HepG2 (cell line): ENCODE results near the gene ME3. TPM values are rescaled to one million over a fixed set of nuclear protein-coding genes. Genes with fewer than 3 reads are reported as not detected.

ENCODE experiments used
- ATAC-seq: fragments of 200-7000 bp; cut with Tn5 transposase; 3 replicates; pipeline ENCODE4 v1.9.1; 2020; ENCODE audit warnings: mild to moderate bottlenecking, moderate library complexity
- BruUV-seq: library from RNA; stranded (reverse); fragments of 400-500 nt; replicated peaks from 2 replicates; lab custom pipeline; 2021; lab: Mats Ljungman, UMichigan
- CTCF ChIA-PET: fragments of 300-600 bp; formaldehyde crosslinking; extraction: SDS; loops from one replicate; lab custom pipeline; 2021; ENCODE audit warnings: low total read pairs, inconsistent platforms, low intra/inter-chr PET ratio; lab: Yijun Ruan, JAX
- POLR2A ChIA-PET: fragments of 350-600 bp; sonication (Branson Sonifier 250); formaldehyde crosslinking; loops from one replicate; lab custom pipeline; 2020; ENCODE audit warnings: antibody characterized with exemption, inconsistent platforms; lab: Yijun Ruan, JAX
- DNase-seq: peaks from one replicate; pipeline ENCODE4 v3.0.0-alpha.2; 2015; ENCODE audit warnings: low spot score
- FAIRE-seq: peaks from 3 replicates; lab custom pipeline; 2011; peaks lifted over from hg19 to GRCh38; lab: Jason Lieb, UNC
- H2AFZ ChIP-seq: one replicate; pipeline ENCODE4 v1.6.1; 2011; ENCODE audit warnings: low read length, inconsistent platforms
- H3K27ac ChIP-seq: fragments of 300-600 bp; 3 replicates; pipeline ENCODE4 v1.8.0; 2011; ENCODE audit warnings: mixed run types, mild to moderate bottlenecking, mixed read lengths, low read length, inconsistent platforms; ENCODE audit not compliant: insufficient read depth; ENCODE audit errors: extremely low read length
- H3K27me3 ChIP-seq, 2 experiments: fragments of 200-600 bp in 1 of 2; 2 replicates in 1 of 2; 3 replicates in 1 of 2; pipeline versions ENCODE4 v1.6.0 to v1.8.0; 2011; ENCODE audit warnings: low read length in 2 of 2, mild to moderate bottlenecking in 2 of 2, moderate library complexity in 2 of 2, inconsistent platforms in 1 of 2; ENCODE audit not compliant: insufficient read depth in 2 of 2, control insufficient read depth in 1 of 2
- H3K36me3 ChIP-seq, 2 experiments: fragments of 200-600 bp in 1 of 2; replicated peaks in 1 of 2; 2 replicates in 1 of 2; 3 replicates in 1 of 2; pipeline versions ENCODE4 v1.5.1 to v1.8.0; 2011; ENCODE audit warnings: low read length in 2 of 2, inconsistent platforms in 1 of 2; ENCODE audit not compliant: insufficient read depth in 2 of 2, control insufficient read depth in 1 of 2
- H3K4me1 ChIP-seq: 2 replicates; pipeline ENCODE4 v1.5.1; 2012; ENCODE audit warnings: low read length, inconsistent platforms; ENCODE audit not compliant: insufficient read depth
- H3K4me2 ChIP-seq: 2 replicates; pipeline ENCODE4 v1.6.0; 2011; ENCODE audit warnings: low read depth, low read length, inconsistent platforms
- H3K4me3 ChIP-seq, 3 experiments: fragments of 200-600 bp in 1 of 3; sonication (generic), shearing (Covaris generic) in 1 of 3; replicated peaks in 1 of 3; 2 replicates each; pipeline ENCODE4 v1.5.1; 2011 to 2016; ENCODE audit warnings: low read length in 3 of 3, inconsistent platforms in 2 of 3, low read depth in 2 of 3, mild to moderate bottlenecking in 2 of 3, control low read depth in 1 of 3, mixed read lengths in 1 of 3; ENCODE audit not compliant: insufficient read depth in 1 of 3
- H3K79me2 ChIP-seq: one replicate; pipeline ENCODE4 v1.6.1; 2011; ENCODE audit warnings: low read length, inconsistent platforms; ENCODE audit not compliant: insufficient read depth
- H3K9ac ChIP-seq: 2 replicates; pipeline ENCODE4 v1.6.0; 2011; ENCODE audit warnings: mild to moderate bottlenecking, low read depth, low read length, inconsistent platforms; ENCODE audit not compliant: insufficient read depth
- H3K9me3 ChIP-seq: 2 replicates; pipeline ENCODE4 v1.5.1; 2012; ENCODE audit warnings: mild to moderate bottlenecking, low read length
- H4K20me1 ChIP-seq: 2 replicates; pipeline ENCODE4 v1.6.0; 2011; ENCODE audit warnings: inconsistent platforms, mild to moderate bottlenecking, low read length, moderate library complexity; ENCODE audit not compliant: insufficient read depth
- AHR ChIP-seq: IDR thresholded peaks from 2 replicates; pipeline ENCODE4 v1.6.1; 2018; ENCODE audit warnings: missing genetic modification reagents, missing compliant biosample characterization
- HES4 ChIP-seq: sonication (generic); formaldehyde crosslinking; IDR thresholded peaks from 2 replicates; pipeline ENCODE4 v1.9.0; 2021; ENCODE audit warnings: mild to moderate bottlenecking, missing genetic modification reagents, borderline replicate concordance
- KDM6A ChIP-seq: IDR thresholded peaks from 2 replicates; pipeline ENCODE4 v1.6.1; 2016; ENCODE audit warnings: low read depth
- KLF16 ChIP-seq, 2 experiments: sonication (generic) in 1 of 2; formaldehyde crosslinking in 1 of 2; IDR thresholded peaks; 2 replicates each; pipeline versions ENCODE4 v1.6.1 to v1.8.0; 2016 to 2023; ENCODE audit warnings: missing genetic modification reagents in 2 of 2, missing compliant biosample characterization in 1 of 2
- MAF1 ChIP-seq: sonication (generic); formaldehyde crosslinking; IDR thresholded peaks from 2 replicates; pipeline ENCODE4 v1.5.0; 2020; ENCODE audit warnings: missing genetic modification reagents, borderline replicate concordance
- POLR2AphosphoS5 ChIP-seq: IDR thresholded peaks from 2 replicates; pipeline ENCODE4 v1.6.1; 2012; ENCODE audit warnings: low read depth, low read length
- TCF12 ChIP-seq, 2 experiments: fragments of 450-650 bp in 1 of 2; sonication (generic) in 1 of 2; formaldehyde crosslinking in 1 of 2; IDR thresholded peaks; 2 replicates each; pipeline versions ENCODE4 v1.6.1 to v1.8.0; 2017 to 2022; ENCODE audit warnings: antibody characterized with exemption in 1 of 2, mild to moderate bottlenecking in 1 of 2, missing genetic modification reagents in 1 of 2, moderate library complexity in 1 of 2
- ZBTB1 ChIP-seq: sonication (generic); formaldehyde crosslinking; IDR thresholded peaks from 2 replicates; pipeline ENCODE4 v1.4.0; 2020; ENCODE audit warnings: missing genetic modification reagents, borderline replicate concordance
- ZBTB21 ChIP-seq: sonication (generic); formaldehyde crosslinking; IDR thresholded peaks from 2 replicates; pipeline ENCODE4 v1.4.0; 2020; ENCODE audit warnings: missing genetic modification reagents
- ZNF12 ChIP-seq: sonication (generic); formaldehyde crosslinking; IDR thresholded peaks from 2 replicates; pipeline ENCODE4 v1.5.0; 2020; ENCODE audit warnings: missing genetic modification reagents
- ZNF224 ChIP-seq: sonication (generic); formaldehyde crosslinking; IDR thresholded peaks from 2 replicates; pipeline ENCODE4 v1.5.0; 2020; ENCODE audit warnings: mild to moderate bottlenecking, missing genetic modification reagents
- ZNF644 ChIP-seq: IDR thresholded peaks from 2 replicates; pipeline ENCODE4 v1.6.1; 2016; ENCODE audit warnings: low read depth
- ZNF652 ChIP-seq: IDR thresholded peaks from 2 replicates; pipeline ENCODE4 v1.6.1; 2016; ENCODE audit warnings: low read depth, borderline replicate concordance
- ZSCAN12 ChIP-seq: sonication (generic); formaldehyde crosslinking; IDR thresholded peaks from 2 replicates; pipeline ENCODE4 v1.9.0; 2021; ENCODE audit warnings: mild to moderate bottlenecking, missing genetic modification reagents
- ZSCAN29 ChIP-seq: sonication (generic); formaldehyde crosslinking; conservative IDR thresholded peaks from 2 replicates; pipeline ENCODE4 v1.4.0; 2020; ENCODE audit warnings: mild to moderate bottlenecking, missing genetic modification reagents
- WGBS: methylation state at CpG from one replicate; pipeline ENCODE4 v1.1.6; 2017; ENCODE audit warnings: low lambda C conversion rate; 5-methylcytosine and 5-hydroxymethylcytosine counted together
- in situ Hi-C: cut with HindIII; loops from 2 replicates; pipeline ENCODE4 v1.10.0; 2017; ENCODE audit warnings: low pct_unique_long_range_greater_than_20kb; ENCODE audit not compliant: extremely low pct_ligation_motif_present
- intact Hi-C: fragments of 100-400 bp; cut with micrococcal nuclease; formaldehyde crosslinking; loops from one replicate; pipeline ENCODE4 v1.10.0; 2022; ENCODE audit not compliant: unreplicated experiment
- polyA plus RNA-seq, 8 experiments: library from polyadenylated mRNA; depleted of rRNA in 3 of 8; stranded (reverse) in 7 of 8; unstranded in 1 of 8; fragments of >200 nt; fragmentation: Illumina TruSeq in 4 of 8; extraction: Trizol in 4 of 8; gene quantifications; 2 replicates each; pipeline versions ENCODE4 v1.2.1 to v1.2.3, GENCODE V29; 2011 to 2016; ENCODE audit warnings: low read depth in 4 of 8, missing spikeins in 1 of 8, mixed read lengths in 1 of 8; ENCODE audit not compliant: insufficient read depth in 1 of 8
- total RNA-seq, 5 experiments: library from RNA; depleted of rRNA; stranded (reverse); fragments of >200 nt; fragmentation: Illumina TruSeq; extraction: Trizol; gene quantifications; 2 replicates each; pipeline ENCODE4 v1.2.3, GENCODE V29; 2016; ENCODE audit warnings: low read depth in 1 of 5
- TF ChIP-seq, protein P1 (sequence below): sonication (generic); formaldehyde crosslinking; IDR thresholded peaks from 2 replicates; pipeline ENCODE4 v1.8.1; 2023; ENCODE audit warnings: missing genetic modification reagents, mild to moderate bottlenecking, borderline replicate concordance
- TF ChIP-seq, protein P2 (sequence below): IDR thresholded peaks from 2 replicates; pipeline ENCODE4 v1.6.1; 2016; ENCODE audit warnings: missing compliant biosample characterization, missing genetic modification reagents, borderline replicate concordance
- TF ChIP-seq, protein P3 (sequence below): sonication (generic); formaldehyde crosslinking; IDR thresholded peaks from 2 replicates; pipeline ENCODE4 v1.5.0; 2020; ENCODE audit warnings: mild to moderate bottlenecking, missing genetic modification reagents, borderline replicate concordance

ME3 gene
- total and polyA plus RNA-seq, 2 of the 13 experiments (the other 11 are each of a cell fraction or from before 2014, with no cell fraction given): not detected

DNA sequence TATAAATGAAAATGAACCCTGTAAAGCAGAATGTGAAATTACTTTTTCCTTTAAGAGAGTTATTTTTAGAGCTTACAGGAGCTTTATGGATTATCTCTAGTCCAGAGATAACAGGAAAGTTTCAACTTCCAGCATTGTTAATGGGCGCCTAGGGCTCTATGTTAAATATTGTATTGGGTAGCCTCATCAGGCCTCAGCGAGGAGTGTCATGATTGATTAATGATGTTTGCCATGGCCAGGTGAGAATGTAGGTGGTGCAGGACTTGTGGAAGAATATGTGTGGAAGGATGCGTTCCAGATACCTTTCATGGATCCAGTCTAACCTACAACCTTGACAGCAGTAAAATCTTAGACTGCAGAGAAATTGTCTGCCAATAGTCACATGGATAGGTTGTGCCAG is 50.6 kb downstream of the ME3 start (continued):
- TF ChIP-seq KDM6A (CRISPR knock-in tag) (no peak), AHR (no peak), HES4 (no peak), ZSCAN29 (CRISPR knock-in tag) (no peak)

DNA sequence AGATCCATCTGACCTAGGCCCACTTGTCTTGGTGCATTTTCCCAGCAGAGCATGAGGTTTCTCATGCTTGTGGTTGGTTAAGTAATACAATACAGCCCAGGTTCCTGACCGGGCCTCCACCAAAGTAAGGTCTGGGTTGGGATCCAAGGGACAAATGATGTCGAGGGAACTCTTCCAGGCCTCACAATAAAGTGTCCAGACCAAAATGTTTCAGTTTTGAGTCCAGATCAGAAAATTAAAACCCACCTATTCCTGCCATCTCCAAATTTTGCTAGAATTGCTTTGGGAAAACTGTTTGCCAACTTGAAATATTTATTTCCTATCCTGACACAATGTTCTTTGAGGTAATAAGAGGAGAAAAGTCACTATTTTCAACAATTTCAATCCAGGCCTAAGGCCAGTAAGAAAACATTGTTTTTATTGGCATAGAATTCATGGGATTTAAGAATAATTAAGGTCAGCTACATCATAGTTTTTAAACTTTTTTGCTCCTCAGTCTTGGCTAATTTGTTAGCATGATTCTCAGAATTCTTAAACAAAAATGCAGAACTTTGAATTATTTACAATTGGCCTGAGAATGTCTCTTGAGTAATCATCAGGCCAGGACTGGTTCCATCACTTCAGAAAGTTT is 51.4 kb downstream of the ME3 start:
- ChIA-PET CTCF (no interaction called here), POLR2A (no interaction called here)
- intact Hi-C loops: no loop called here
- Histone ChIP-seq H2AFZ (no peak overlapping the region), H3K4me1 (no peaks in the 10 kb centered on the region), H3K4me2 (no peak overlapping the region), H3K9me3 (no peaks in the 10 kb centered on the region), H3K79me2 (no peaks in the 10 kb centered on the region), H3K27ac (no peak overlapping the region), H4K20me1 (no peaks in the 10 kb centered on the region), H3K27me3 (peaks cover 0 to 11% of the 10 kb centered on the region in 2 experiments; a peak in 2 of 5 replicates), H3K36me3 (no peaks in the 10 kb centered on the region), H3K9ac (no peak overlapping the region), H3K4me3 (no peak overlapping the region)
- ATAC-seq: no peak
- no peak for FAIRE-seq
- WGBS: 0% methylated on average over 2 of the region's 2 CpGs
- in situ Hi-C loops: no loop called here
- BruUV-seq: no TSS peak
- DNase-seq: no peak
- TF ChIP-seq ZBTB1 (CRISPR knock-in tag) (no peak), ZBTB21 (CRISPR knock-in tag) (no peak), KLF16 (CRISPR knock-in tag; IDR thresholded peaks at IDR 0.05) (no peak), ZNF12 (no peak), MAF1 (CRISPR knock-in tag) (no peak), ZNF224 (CRISPR knock-in tag) (no peak), ZNF644 (no peak), POLR2AphosphoS5 (no peak), ZSCAN12 (no peak), TCF12 (IDR thresholded peaks at IDR 0.05) (no peak), TCF12 (CRISPR knock-in tag; IDR thresholded peaks at IDR 0.05) (no peak), ZNF652 (CRISPR knock-in tag) (no peak)
- TF ChIP-seq, protein P1, sequence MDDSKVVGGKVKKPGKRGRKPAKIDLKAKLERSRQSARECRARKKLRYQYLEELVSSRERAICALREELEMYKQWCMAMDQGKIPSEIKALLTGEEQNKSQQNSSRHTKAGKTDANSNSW (CRISPR knock-in tag): no peak
- TF ChIP-seq, protein P2, sequence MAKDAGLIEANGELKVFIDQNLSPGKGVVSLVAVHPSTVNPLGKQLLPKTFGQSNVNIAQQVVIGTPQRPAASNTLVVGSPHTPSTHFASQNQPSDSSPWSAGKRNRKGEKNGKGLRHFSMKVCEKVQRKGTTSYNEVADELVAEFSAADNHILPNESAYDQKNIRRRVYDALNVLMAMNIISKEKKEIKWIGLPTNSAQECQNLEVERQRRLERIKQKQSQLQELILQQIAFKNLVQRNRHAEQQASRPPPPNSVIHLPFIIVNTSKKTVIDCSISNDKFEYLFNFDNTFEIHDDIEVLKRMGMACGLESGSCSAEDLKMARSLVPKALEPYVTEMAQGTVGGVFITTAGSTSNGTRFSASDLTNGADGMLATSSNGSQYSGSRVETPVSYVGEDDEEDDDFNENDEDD (CRISPR knock-in tag): no peak
- TF ChIP-seq, protein P3, sequence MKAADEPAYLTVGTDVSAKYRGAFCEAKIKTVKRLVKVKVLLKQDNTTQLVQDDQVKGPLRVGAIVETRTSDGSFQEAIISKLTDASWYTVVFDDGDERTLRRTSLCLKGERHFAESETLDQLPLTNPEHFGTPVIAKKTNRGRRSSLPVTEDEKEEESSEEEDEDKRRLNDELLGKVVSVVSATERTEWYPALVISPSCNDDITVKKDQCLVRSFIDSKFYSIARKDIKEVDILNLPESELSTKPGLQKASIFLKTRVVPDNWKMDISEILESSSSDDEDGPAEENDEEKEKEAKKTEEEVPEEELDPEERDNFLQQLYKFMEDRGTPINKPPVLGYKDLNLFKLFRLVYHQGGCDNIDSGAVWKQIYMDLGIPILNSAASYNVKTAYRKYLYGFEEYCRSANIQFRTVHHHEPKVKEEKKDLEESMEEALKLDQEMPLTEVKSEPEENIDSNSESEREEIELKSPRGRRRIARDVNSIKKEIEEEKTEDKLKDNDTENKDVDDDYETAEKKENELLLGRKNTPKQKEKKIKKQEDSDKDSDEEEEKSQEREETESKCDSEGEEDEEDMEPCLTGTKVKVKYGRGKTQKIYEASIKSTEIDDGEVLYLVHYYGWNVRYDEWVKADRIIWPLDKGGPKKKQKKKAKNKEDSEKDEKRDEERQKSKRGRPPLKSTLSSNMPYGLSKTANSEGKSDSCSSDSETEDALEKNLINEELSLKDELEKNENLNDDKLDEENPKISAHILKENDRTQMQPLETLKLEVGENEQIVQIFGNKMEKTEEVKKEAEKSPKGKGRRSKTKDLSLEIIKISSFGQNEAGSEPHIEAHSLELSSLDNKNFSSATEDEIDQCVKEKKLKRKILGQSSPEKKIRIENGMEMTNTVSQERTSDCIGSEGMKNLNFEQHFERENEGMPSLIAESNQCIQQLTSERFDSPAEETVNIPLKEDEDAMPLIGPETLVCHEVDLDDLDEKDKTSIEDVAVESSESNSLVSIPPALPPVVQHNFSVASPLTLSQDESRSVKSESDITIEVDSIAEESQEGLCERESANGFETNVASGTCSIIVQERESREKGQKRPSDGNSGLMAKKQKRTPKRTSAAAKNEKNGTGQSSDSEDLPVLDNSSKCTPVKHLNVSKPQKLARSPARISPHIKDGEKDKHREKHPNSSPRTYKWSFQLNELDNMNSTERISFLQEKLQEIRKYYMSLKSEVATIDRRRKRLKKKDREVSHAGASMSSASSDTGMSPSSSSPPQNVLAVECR (CRISPR knock-in tag): no peak
